ENCODE measurements around the gene NRIP3. TPM values are rescaled to one million over a fixed set of nuclear protein-coding genes. Genes with fewer than 3 reads are reported as not detected.

Gene NRIP3
- total and polyA plus RNA-seq, 8 donors = 1.1 to 4.8 (median 2.7) TPM

DNA sequence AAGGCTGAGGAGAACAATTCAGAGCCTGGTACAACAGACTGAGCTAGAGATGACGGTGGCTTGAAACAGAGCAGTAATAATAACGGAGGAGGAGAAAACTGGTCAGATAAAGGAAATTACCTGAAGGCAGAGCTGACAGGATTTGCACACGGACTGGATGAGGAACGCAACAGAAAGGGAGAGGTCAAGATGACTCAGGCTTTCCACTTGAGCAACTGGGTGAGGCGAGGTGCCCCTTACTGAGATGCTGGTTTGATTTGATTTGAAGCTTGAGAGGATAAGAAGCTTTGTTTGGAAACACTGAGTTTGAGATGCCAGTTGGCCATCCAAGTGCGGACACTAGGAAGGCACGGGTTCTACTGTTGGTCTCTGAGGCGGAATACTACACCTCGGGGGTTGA is 35.4 kb upstream of the NRIP3 start:
- ATAC-seq = peak; percentile 82
- peaks cover 0 to 6% of the 10 kb centered on the region in 2 donors for H3K4me1 ChIP-seq
- DNase-seq = peak in 1 of 4 donors; percentile 47

DNA sequence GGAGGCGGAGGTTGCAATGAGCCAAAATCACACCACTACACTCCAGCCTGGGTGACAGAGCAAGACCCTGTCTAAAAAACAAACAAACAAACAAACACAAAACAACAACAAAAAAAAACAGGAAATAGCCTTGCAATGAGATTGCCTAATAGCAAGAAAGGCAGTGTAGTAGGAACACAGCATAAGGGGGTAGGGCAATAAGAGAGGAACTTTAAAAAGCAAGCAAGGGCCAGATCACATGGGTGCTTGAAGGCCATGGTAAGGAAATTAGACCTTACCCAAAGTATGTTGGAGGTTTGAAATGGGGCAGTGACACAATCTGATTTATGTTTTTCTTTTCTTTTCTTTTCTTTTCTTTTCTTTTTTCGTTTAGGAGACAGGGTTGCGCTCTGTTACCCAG is 34.7 kb upstream of the NRIP3 start:
- intact Hi-C loops (cut with DNase I) = no loop called here
- Histone ChIP-seq H3K36me3 (no peaks in the 10 kb centered on the region), H3K9me3 (no peaks in the 10 kb centered on the region), H3K4me3 (no peak overlapping the region), H3K4me1 (peaks cover 0 to 6% of the 10 kb centered on the region in 2 donors), H3K27ac (peak overlapping the region in 1 of 2 donors; percentile 10), H3K27me3 (no peaks in the 10 kb centered on the region)
- DNase-seq (no peak), ATAC-seq (peak; percentile 80)
- TF ChIP-seq, protein P1, sequence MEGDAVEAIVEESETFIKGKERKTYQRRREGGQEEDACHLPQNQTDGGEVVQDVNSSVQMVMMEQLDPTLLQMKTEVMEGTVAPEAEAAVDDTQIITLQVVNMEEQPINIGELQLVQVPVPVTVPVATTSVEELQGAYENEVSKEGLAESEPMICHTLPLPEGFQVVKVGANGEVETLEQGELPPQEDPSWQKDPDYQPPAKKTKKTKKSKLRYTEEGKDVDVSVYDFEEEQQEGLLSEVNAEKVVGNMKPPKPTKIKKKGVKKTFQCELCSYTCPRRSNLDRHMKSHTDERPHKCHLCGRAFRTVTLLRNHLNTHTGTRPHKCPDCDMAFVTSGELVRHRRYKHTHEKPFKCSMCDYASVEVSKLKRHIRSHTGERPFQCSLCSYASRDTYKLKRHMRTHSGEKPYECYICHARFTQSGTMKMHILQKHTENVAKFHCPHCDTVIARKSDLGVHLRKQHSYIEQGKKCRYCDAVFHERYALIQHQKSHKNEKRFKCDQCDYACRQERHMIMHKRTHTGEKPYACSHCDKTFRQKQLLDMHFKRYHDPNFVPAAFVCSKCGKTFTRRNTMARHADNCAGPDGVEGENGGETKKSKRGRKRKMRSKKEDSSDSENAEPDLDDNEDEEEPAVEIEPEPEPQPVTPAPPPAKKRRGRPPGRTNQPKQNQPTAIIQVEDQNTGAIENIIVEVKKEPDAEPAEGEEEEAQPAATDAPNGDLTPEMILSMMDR (IDR thresholded peaks at IDR 0.05) = no peak

More for the DNA sequence above, 35.4 kb upstream of the NRIP3 start:
- H3K36me3 ChIP-seq = no peaks in the 10 kb centered on the region
- intact Hi-C loops (cut with DNase I) = no loop called here
- H3K9me3 ChIP-seq = no peaks in the 10 kb centered on the region
- H3K4me3 ChIP-seq = no peak overlapping the region
- no peaks in the 10 kb centered on the region for H3K27me3 ChIP-seq
- TF ChIP-seq, protein P1 (IDR thresholded peaks at IDR 0.05) = no peak
- peak overlapping the region in 1 of 2 donors; percentile 10 for H3K27ac ChIP-seq

DNA sequence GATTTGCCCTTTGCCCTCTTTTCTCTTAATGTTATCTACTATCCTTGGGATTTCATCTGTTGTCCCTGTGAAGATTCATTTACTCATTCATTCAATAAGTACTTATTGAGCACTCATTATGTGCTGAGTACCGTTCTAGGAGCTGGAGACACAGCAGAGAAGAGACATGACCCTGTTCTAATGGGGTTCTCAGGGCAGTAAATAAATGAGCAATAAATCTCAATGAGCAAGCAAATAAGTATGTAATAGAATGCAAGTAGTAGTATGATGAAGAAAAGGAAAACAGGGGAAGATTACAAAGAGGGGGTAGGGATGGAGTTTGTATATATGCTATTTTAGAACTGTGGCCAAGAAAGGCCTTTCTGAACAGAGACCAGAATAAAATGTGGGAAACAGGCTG is 34.2 kb upstream of the NRIP3 start:
- Histone ChIP-seq H3K4me3 (no peak overlapping the region), H3K27ac (no peak overlapping the region), H3K9me3 (no peaks in the 10 kb centered on the region), H3K27me3 (no peaks in the 10 kb centered on the region), H3K36me3 (no peaks in the 10 kb centered on the region), H3K4me1 (peaks cover 0 to 6% of the 10 kb centered on the region in 2 donors)
- intact Hi-C loops (cut with DNase I) = no loop called here
- no peak for ATAC-seq
- DNase-seq = no peak
- TF ChIP-seq, protein P1 (IDR thresholded peaks at IDR 0.05) = no peak

DNA sequence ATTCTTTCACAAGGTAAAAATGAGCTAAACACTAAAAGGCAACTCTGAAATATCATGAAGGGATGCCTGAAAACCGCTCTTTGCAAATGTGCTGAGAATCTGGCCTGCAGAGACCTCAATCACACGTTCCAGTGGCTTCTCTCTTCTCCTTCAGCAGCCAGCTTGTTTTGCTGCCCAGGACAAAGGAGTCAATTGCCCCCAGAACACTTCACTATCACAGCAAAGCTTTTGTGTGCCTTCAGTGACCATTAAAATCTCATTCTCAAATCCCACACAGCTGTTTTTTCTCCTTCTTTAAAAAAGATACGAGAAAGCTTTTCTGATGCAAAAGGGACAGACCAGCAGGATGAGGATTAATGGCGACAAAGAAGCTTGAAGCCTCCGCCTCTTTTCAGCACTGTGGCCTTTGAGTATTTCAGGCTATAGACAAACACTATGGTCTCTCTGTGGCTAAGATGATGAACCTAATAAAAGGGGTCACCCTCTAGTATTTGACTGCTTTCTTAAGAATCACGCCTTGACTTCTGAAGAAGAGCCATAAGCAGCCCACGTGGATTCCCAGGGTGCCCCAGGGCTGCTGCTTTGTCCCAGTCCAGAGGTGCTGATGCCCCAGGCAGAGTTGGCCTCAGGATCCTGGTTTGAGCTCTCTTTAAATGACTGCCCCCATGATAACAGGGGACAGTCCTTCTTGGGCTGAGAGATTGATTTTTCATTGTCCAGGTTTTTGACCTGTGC is 33.4 kb upstream of the NRIP3 start:
- TF ChIP-seq, protein P1 (IDR thresholded peaks at IDR 0.05) = no peak
- Histone ChIP-seq H3K9me3 (no peaks in the 10 kb centered on the region), H3K4me1 (peaks cover 0 to 6% of the 10 kb centered on the region in 2 donors), H3K27ac (no peak overlapping the region), H3K4me3 (no peak overlapping the region), H3K36me3 (no peaks in the 10 kb centered on the region), H3K27me3 (no peaks in the 10 kb centered on the region)
- DNase-seq = no peak
- no peak for ATAC-seq
- intact Hi-C loops (cut with DNase I) = no loop called here

DNA sequence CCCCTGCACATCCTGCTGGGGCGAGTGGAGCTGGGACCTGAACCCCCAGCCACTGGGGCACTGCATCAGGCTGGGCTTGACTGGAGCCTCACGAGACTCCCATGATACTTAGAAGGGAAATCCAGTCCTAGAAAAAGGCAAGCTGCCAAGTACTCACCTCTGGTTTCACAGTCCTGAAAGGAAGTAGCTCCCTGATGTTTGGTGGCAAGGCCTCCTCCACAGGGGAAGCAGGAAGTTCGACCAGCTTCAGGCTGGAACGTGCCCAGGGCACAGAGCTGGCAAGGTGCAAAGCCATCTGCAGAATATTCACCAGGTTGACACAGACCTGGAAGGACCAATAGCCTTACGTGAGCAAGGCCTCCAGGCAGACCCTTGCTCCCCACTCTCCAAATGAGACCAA is 26.8 kb upstream of the NRIP3 start:
- Histone ChIP-seq H3K4me1 (no peaks in the 10 kb centered on the region), H3K27ac (no peak overlapping the region), H3K9me3 (no peaks in the 10 kb centered on the region), H3K4me3 (no peak overlapping the region), H3K27me3 (no peaks in the 10 kb centered on the region), H3K36me3 (no peaks in the 10 kb centered on the region)
- TF ChIP-seq, protein P1 (IDR thresholded peaks at IDR 0.05) = no peak
- DNase-seq = no peak
- no peak for ATAC-seq
- intact Hi-C loops (cut with DNase I) = no loop called here
